ENCODE results near the gene SLC25A33.

SLC25A33 gene

DNA sequence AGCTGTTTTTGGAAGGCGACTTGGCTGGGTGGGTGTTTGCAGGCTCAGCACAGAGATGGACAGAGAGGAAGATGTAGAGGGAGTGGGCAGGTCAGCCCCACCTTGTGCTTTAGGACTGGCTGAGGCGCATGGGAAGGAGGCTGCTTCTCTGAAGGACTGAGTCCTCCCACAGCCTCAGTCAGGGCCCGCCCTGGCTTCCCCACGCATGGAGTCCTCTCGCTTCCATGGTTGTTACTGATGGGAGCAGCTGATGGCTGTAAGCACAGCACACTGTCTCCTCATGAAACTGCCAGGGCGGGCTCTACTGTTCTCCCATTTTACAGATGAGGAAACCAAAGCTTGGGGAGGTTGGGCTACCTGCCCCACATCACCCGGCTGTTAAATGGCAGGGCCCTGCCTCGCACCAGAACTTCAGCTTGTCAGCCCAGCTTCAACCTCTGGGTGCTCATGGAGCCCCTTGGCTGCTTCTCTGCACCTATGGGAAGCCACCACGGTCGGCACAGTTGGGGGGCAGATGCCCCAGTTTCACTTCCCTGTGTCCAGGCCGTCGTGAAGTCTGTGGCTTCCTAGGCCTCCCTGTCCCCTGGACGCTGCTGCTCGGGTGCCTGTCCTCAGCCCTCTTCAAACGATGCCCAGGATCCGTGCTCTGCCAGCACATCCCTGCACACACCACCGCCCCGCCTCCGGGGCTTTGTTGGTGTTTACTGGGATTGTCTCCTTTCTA, 51.8 kb downstream of the SLC25A33 start:
- Histone ChIP-seq H3K36me3 (ENCODE audit: control insufficient read depth in 2 of 2, insufficient read depth in 1 of 2, low read length in 2 of 2) (peaks cover 0 to 34% of the 10 kb centered on the region in 2 experiments; a peak in 1 of 3 replicates), H3K4me1 (ENCODE audit: control insufficient read depth, insufficient read depth, low read length) (peaks cover 12% of the 10 kb centered on the region), H3K27ac (ENCODE audit: extremely low read depth, low read depth, low read length) (no peak overlapping the region), H3K9me3 (ENCODE audit: control insufficient read depth, insufficient read depth, low read depth, low read length) (no peaks in the 10 kb centered on the region), H3K4me3 (ENCODE audit: low read depth, low read length) (no peak overlapping the region)
- TF ChIP-seq SP2 (tag by site-specific recombination; IDR thresholded peaks at IDR 0.05) (peak; percentile 11; the same call in 1 of the 2 replicates), EGR2 (tag by site-specific recombination; IDR thresholded peaks at IDR 0.05; ENCODE audit: low read depth) (peak; percentile 91), ZFP69B (tag by site-specific recombination; IDR thresholded peaks at IDR 0.05) (no peak), ZFHX2 (tag by site-specific recombination; conservative IDR thresholded peaks at IDR 0.05) (peak; percentile 77), GFI1B (tag by site-specific recombination; IDR thresholded peaks at IDR 0.05) (no peak)
- TF ChIP-seq, protein P1, sequence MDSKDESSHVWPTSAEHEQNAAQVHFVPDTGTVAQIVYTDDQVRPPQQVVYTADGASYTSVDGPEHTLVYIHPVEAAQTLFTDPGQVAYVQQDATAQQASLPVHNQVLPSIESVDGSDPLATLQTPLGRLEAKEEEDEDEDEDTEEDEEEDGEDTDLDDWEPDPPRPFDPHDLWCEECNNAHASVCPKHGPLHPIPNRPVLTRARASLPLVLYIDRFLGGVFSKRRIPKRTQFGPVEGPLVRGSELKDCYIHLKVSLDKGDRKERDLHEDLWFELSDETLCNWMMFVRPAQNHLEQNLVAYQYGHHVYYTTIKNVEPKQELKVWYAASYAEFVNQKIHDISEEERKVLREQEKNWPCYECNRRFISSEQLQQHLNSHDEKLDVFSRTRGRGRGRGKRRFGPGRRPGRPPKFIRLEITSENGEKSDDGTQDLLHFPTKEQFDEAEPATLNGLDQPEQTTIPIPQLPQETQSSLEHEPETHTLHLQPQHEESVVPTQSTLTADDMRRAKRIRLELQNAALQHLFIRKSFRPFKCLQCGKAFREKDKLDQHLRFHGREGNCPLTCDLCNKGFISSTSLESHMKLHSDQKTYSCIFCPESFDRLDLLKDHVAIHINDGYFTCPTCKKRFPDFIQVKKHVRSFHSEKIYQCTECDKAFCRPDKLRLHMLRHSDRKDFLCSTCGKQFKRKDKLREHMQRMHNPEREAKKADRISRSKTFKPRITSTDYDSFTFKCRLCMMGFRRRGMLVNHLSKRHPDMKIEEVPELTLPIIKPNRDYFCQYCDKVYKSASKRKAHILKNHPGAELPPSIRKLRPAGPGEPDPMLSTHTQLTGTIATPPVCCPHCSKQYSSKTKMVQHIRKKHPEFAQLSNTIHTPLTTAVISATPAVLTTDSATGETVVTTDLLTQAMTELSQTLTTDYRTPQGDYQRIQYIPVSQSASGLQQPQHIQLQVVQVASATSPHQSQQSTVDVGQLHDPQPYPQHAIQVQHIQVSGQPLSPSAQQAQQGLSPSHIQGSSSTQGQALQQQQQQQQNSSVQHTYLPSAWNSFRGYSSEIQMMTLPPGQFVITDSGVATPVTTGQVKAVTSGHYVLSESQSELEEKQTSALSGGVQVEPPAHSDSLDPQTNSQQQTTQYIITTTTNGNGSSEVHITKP (tag by site-specific recombination; IDR thresholded peaks at IDR 0.05): peak; percentile 72
- ChIA-PET POLR2A (interaction anchor here (1.2 kb wide), 1 partner anchor 227 kb away, joined by 7 read pairs; no protein-coding TSS in a partner anchor), CTCF (interaction anchor here (0.5 to 2.2 kb wide), 4 partner anchors 25 to 322 kb away, joined by 4 to 7 read pairs (median 5); no protein-coding TSS in a partner anchor)

- Histone ChIP-seq H3K36me3 (ENCODE audit: control insufficient read depth in 2 of 2, insufficient read depth in 1 of 2, low read length in 2 of 2) (peaks cover 0 to 42% of the 10 kb centered on the region in 2 experiments; a peak in 1 of 3 replicates), H3K4me3 (ENCODE audit: low read depth, low read length) (no peak overlapping the region), H3K4me1 (ENCODE audit: control insufficient read depth, insufficient read depth, low read length) (peaks cover 12% of the 10 kb centered on the region), H3K9me3 (ENCODE audit: control insufficient read depth, insufficient read depth, low read depth, low read length) (no peaks in the 10 kb centered on the region), H3K27ac (ENCODE audit: extremely low read depth, low read depth, low read length) (no peak overlapping the region)
- TF ChIP-seq ZFP69B (tag by site-specific recombination; IDR thresholded peaks at IDR 0.05): 0 out of 2 replicates have a peak, but pooled peaks have one; percentile 43
- TF ChIP-seq ZNF391 (tag by site-specific recombination; IDR thresholded peaks at IDR 0.05; ENCODE audit: borderline replicate concordance, low read depth): no peak
- TF ChIP-seq ZNF626 (tag by site-specific recombination; IDR thresholded peaks at IDR 0.05): no peak
- TF ChIP-seq PRDM4 (tag by site-specific recombination; IDR thresholded peaks at IDR 0.05): peak; percentile 65; the same call in 1 of the 2 replicates
- no peak for TF ChIP-seq ZNF548 (tag by site-specific recombination; IDR thresholded peaks at IDR 0.05)
- 0 out of 2 replicates have a peak, but pooled peaks have one; percentile 15 for TF ChIP-seq HIC1 (tag by site-specific recombination; IDR thresholded peaks at IDR 0.05)
- TF ChIP-seq ZNF692 (tag by site-specific recombination; IDR thresholded peaks at IDR 0.05): peak; percentile 61; the same call in 1 of the 2 replicates
- no peak for TF ChIP-seq ZSCAN23 (tag by site-specific recombination; IDR thresholded peaks at IDR 0.05)
- TF ChIP-seq ZNF16 (tag by site-specific recombination; IDR thresholded peaks at IDR 0.05; ENCODE audit: low read depth): no peak
- TF ChIP-seq IKZF3 (tag by site-specific recombination; IDR thresholded peaks at IDR 0.05): no peak
- TF ChIP-seq ZNF155 (tag by site-specific recombination; IDR thresholded peaks at IDR 0.05): no peak
- TF ChIP-seq ZNF707 (tag by site-specific recombination; IDR thresholded peaks at IDR 0.05): no peak
- no peak for TF ChIP-seq ZNF473 (tag by site-specific recombination; IDR thresholded peaks at IDR 0.05)
- no peak for TF ChIP-seq ZNF223 (tag by site-specific recombination; IDR thresholded peaks at IDR 0.05)
- TF ChIP-seq ZIC2 (tag by site-specific recombination; IDR thresholded peaks at IDR 0.05): peak; percentile 54; the same call in 1 of the 2 replicates
- TF ChIP-seq ZNF341 (tag by site-specific recombination; IDR thresholded peaks at IDR 0.05; ENCODE audit: low read depth): peak; percentile 76
- TF ChIP-seq KLF16 (tag by site-specific recombination; IDR thresholded peaks at IDR 0.05): no peak
- POLR2A ChIA-PET: interaction anchor here (1.2 kb wide), 1 partner anchor 226 kb away, joined by 7 read pairs; no protein-coding TSS in a partner anchor
- CTCF ChIA-PET: interaction anchor here (0.5 to 2.2 kb wide), 4 partner anchors 35 to 325 kb away, joined by 3 to 7 read pairs (median 4); no protein-coding TSS in a partner anchor
Measured at GRCh38 chr1:9591669-9592509, 52.6 kb downstream of the SLC25A33 start.

All from HEK293 (cell line).